Thymus (tissue), 11 donors: ENCODE measurements around the gene PODNL1. TPM values are rescaled to one million over a fixed set of nuclear protein-coding genes. Genes with fewer than 3 reads are reported as not detected.
A peak's percentile ranks its signal among the peaks of the same experiment; 100 is the strongest.
"Not testable (repeated sequence)": the region's sequence is repeated elsewhere in the genome, so short reads cannot be mapped to it uniquely, and the experiment has no call there.

ENCODE experiments used
- DNase-seq, 9 donors: peaks; one replicate each; pipeline ENCODE4 v3.0.0-alpha.2; 2013; ENCODE audit warnings: low spot score in 9 of 9, low read depth in 6 of 9, missing footprints in 1 of 9
- H3K27ac ChIP-seq, 2 donors: one replicate each; pipeline ENCODE4 v1.5.1; 2013; ENCODE audit warnings: control low read depth in 1 of 2, low read depth in 1 of 2, low read length in 1 of 2, mild to moderate bottlenecking in 1 of 2, moderate library complexity in 1 of 2
- H3K27me3 ChIP-seq, 2 donors: one replicate each; pipeline ENCODE4 v1.5.1; 2013; ENCODE audit warnings: low read length in 1 of 2; ENCODE audit not compliant: control insufficient read depth in 2 of 2, insufficient read depth in 1 of 2
- H3K36me3 ChIP-seq, 2 donors: one replicate each; pipeline ENCODE4 v1.5.1; 2013; ENCODE audit warnings: low read length in 1 of 2, mild to moderate bottlenecking in 1 of 2, moderate library complexity in 1 of 2; ENCODE audit not compliant: control insufficient read depth in 2 of 2, insufficient read depth in 2 of 2
- H3K4me1 ChIP-seq, 2 donors: one replicate each; pipeline ENCODE4 v1.5.1; 2013; ENCODE audit warnings: low read length in 2 of 2; ENCODE audit not compliant: control insufficient read depth in 2 of 2, insufficient read depth in 2 of 2
- H3K4me3 ChIP-seq, 2 donors: one replicate each; pipeline ENCODE4 v1.5.1; 2013; ENCODE audit warnings: low read length in 2 of 2, control low read depth in 1 of 2, mild to moderate bottlenecking in 1 of 2
- H3K9me3 ChIP-seq, 2 donors: one replicate each; pipeline ENCODE4 v1.5.1; 2013; ENCODE audit warnings: low read length in 1 of 2, mild to moderate bottlenecking in 1 of 2; ENCODE audit not compliant: control insufficient read depth in 2 of 2, insufficient read depth in 1 of 2
- WGBS: extraction: QIAGEN DNeasy Blood & Tissue Kit; methylation state at CpG from one replicate; pipeline ENCODE4 v1.1.7; 2013; 5-methylcytosine and 5-hydroxymethylcytosine counted together
- polyA plus RNA-seq: library from polyadenylated mRNA; stranded (reverse); fragments of 200-250 nt; gene quantifications from one replicate; pipeline ENCODE4 v1.2.3, GENCODE V29; 2013
- total RNA-seq: library from RNA; stranded (reverse); fragments of 120-200 nt; gene quantifications from one replicate; pipeline ENCODE4 v1.2.4, GENCODE V29; 2013
- donor health status: healthy.

The PODNL1 gene
- total and polyA plus RNA-seq, 2 donors, result 0.09 to 0.94 TPM

GRCh38 chr19:13978351-13979243 is 40.4 kb upstream of the PODNL1 start:
- WGBS, result 24% methylated on average over 74 of the region's 74 CpGs
- H3K36me3 ChIP-seq, result peaks cover 14 to 40% of the 10 kb centered on the region in 2 donors

GRCh38 chr19:13977803-13978202 is 39.6 kb upstream of the PODNL1 start:
- 95% methylated on average over 12 of the region's 12 CpGs for WGBS
- no peak overlapping the region for H3K4me3 ChIP-seq
- no peak overlapping the region for H3K27ac ChIP-seq
- peaks cover 20 to 39% of the 10 kb centered on the region in 2 donors for H3K36me3 ChIP-seq
- peaks cover 0 to 3% of the 10 kb centered on the region in 2 donors for H3K9me3 ChIP-seq
- DNase-seq, result no peak
- peaks cover 0 to 12% of the 10 kb centered on the region in 2 donors for H3K27me3 ChIP-seq
- H3K4me1 ChIP-seq, result peaks cover 10 to 47% of the 10 kb centered on the region in 2 donors

More at GRCh38 chr19:13978351-13979243, 40.4 kb upstream of the PODNL1 start:
- peak in 1 of 9 donors; percentile 58 for DNase-seq
- H3K9me3 ChIP-seq, result peaks cover 0 to 3% of the 10 kb centered on the region in 2 donors
- H3K4me1 ChIP-seq, result peaks cover 18 to 55% of the 10 kb centered on the region in 2 donors
- peak overlapping the region; percentile 33 to 38 for H3K4me3 ChIP-seq
- peak overlapping the region in 1 of 2 donors; percentile 55 for H3K27ac ChIP-seq
- peaks cover 0 to 12% of the 10 kb centered on the region in 2 donors for H3K27me3 ChIP-seq

- Histone ChIP-seq H3K4me3 (no peak overlapping the region), H3K36me3 (peaks cover 29 to 35% of the 10 kb centered on the region in 2 donors), H3K27me3 (peaks cover 0 to 12% of the 10 kb centered on the region in 2 donors), H3K9me3 (peaks cover 0 to 3% of the 10 kb centered on the region in 2 donors), H3K4me1 (peaks cover 7 to 34% of the 10 kb centered on the region in 2 donors), H3K27ac (no peak overlapping the region)
- no peak for DNase-seq
- WGBS, result 95% methylated on average over 12 of the region's 12 CpGs
Measured at GRCh38 chr19:13976446-13976845, 38.2 kb upstream of the PODNL1 start.

GRCh38 chr19:13975870-13976269 is 37.7 kb upstream of the PODNL1 start:
- WGBS, result 98% methylated on average over 11 of the region's 11 CpGs
- Histone ChIP-seq H3K9me3 (peaks cover 0 to 3% of the 10 kb centered on the region in 2 donors), H3K36me3 (peaks cover 32 to 37% of the 10 kb centered on the region in 2 donors), H3K4me3 (no peak overlapping the region), H3K27ac (no peak overlapping the region), H3K27me3 (peaks cover 0 to 12% of the 10 kb centered on the region in 2 donors), H3K4me1 (peaks cover 7 to 31% of the 10 kb centered on the region in 2 donors)
- DNase-seq, result no peak

GRCh38 chr19:13974073-13974472 is 35.9 kb upstream of the PODNL1 start:
- Histone ChIP-seq H3K9me3 (no peaks in the 10 kb centered on the region), H3K36me3 (peaks cover 42 to 43% of the 10 kb centered on the region in 2 donors), H3K4me3 (no peak overlapping the region), H3K4me1 (peaks cover 3 to 15% of the 10 kb centered on the region in 2 donors), H3K27ac (peak overlapping the region in 1 of 2 donors; percentile 53), H3K27me3 (peaks cover 0 to 4% of the 10 kb centered on the region in 2 donors)
- 80% methylated on average over 12 of the region's 12 CpGs for WGBS
- DNase-seq, result peak in 1 of 9 donors; percentile 70

- not testable (repeated sequence) for H3K27ac ChIP-seq, H3K9me3 ChIP-seq, H3K4me3 ChIP-seq, H3K27me3 ChIP-seq, DNase-seq
- 97% methylated on average over 3 of the region's 3 CpGs for WGBS
- Histone ChIP-seq H3K36me3 (peaks cover 48 to 49% of the 10 kb centered on the region in 2 donors), H3K4me1 (peaks cover 0 to 10% of the 10 kb centered on the region in 2 donors)
Measured at GRCh38 chr19:13973479-13973878, 35.3 kb upstream of the PODNL1 start.

- H3K27me3 ChIP-seq, result no peaks in the 10 kb centered on the region
- H3K36me3 ChIP-seq, result peaks cover 49 to 58% of the 10 kb centered on the region in 2 donors
- no peak overlapping the region for H3K27ac ChIP-seq
- H3K9me3 ChIP-seq, result no peaks in the 10 kb centered on the region
- no peak overlapping the region for H3K4me3 ChIP-seq
- DNase-seq, result no peak
- H3K4me1 ChIP-seq, result peaks cover 0 to 5% of the 10 kb centered on the region in 2 donors
- 98% methylated on average over 37 of the region's 37 CpGs for WGBS
Measured at GRCh38 chr19:13972368-13973155, 34.3 kb upstream of the PODNL1 start.

- not testable (repeated sequence) for DNase-seq, H3K4me1 ChIP-seq, H3K27ac ChIP-seq, H3K4me3 ChIP-seq, H3K9me3 ChIP-seq, H3K27me3 ChIP-seq
- WGBS, result 94% methylated on average over 15 of the region's 15 CpGs
- H3K36me3 ChIP-seq, result peaks cover 56 to 65% of the 10 kb centered on the region in 2 donors
Measured at GRCh38 chr19:13971868-13972267, 33.7 kb upstream of the PODNL1 start.
